Heart left ventricle (tissue), 16 donors: ENCODE results near the gene PTPN9. TPM values are rescaled to one million over a fixed set of nuclear protein-coding genes. Genes with fewer than 3 reads are reported as not detected.
"Not testable (repeated sequence)": the region's sequence is repeated elsewhere in the genome, so short reads cannot be mapped to it uniquely, and the experiment has no call there.

Experiments used
- ATAC-seq, 4 donors: fragments of 200-7000 bp; cut with Tn5 transposase; one replicate each; pipeline ENCODE4 v1.9.1; 2020 to 2022; ENCODE audit warnings: moderate library complexity in 4 of 4, mild to moderate bottlenecking in 3 of 4, moderate number of reproducible peaks in 1 of 4
- DNase-seq, 5 donors: peaks; one replicate each; pipeline ENCODE4 v3.0.0-alpha.2; 2020
- H3K27ac ChIP-seq, 12 donors: fragments of 200-600 bp; sonication (generic) in 4 of 12; one replicate each; pipeline versions ENCODE4 v1.5.0 to v1.8.0; 2016 to 2022; ENCODE audit warnings: mild to moderate bottlenecking in 2 of 12
- H3K27me3 ChIP-seq, 9 donors: fragments of 200-600 bp; sonication (generic) in 2 of 9; one replicate each; pipeline versions ENCODE4 v1.5.1 to v1.8.0; 2016 to 2022; ENCODE audit warnings: mild to moderate bottlenecking in 3 of 9
- H3K36me3 ChIP-seq, 9 donors: fragments of 200-600 bp; sonication (generic) in 2 of 9; one replicate each; pipeline versions ENCODE4 v1.5.0 to v1.8.0; 2018 to 2022; ENCODE audit warnings: mild to moderate bottlenecking in 2 of 9
- H3K4me1 ChIP-seq, 12 donors: fragments of 200-600 bp; sonication (generic) in 4 of 12; one replicate each; pipeline versions ENCODE4 v1.5.0 to v1.8.0; 2016 to 2022; ENCODE audit warnings: mild to moderate bottlenecking in 3 of 12
- H3K4me3 ChIP-seq, 12 donors: fragments of 200-600 bp; sonication (generic) in 4 of 12; one replicate each; pipeline versions ENCODE4 v1.5.0 to v1.8.0; 2017 to 2022; ENCODE audit warnings: mild to moderate bottlenecking in 9 of 12, moderate library complexity in 4 of 12
- H3K9me3 ChIP-seq, 12 donors: fragments of 200-600 bp; sonication (generic) in 4 of 12; one replicate each; pipeline versions ENCODE4 v1.5.0 to v1.8.0; 2016 to 2022; ENCODE audit warnings: mild to moderate bottlenecking in 1 of 12
- CTCF ChIP-seq, 12 donors: fragments of 200-600 bp; sonication (generic) in 4 of 12; IDR thresholded peaks; one replicate each; pipeline versions ENCODE4 v1.5.0 to v1.8.0; 2018 to 2022; ENCODE audit warnings: antibody characterized with exemption in 12 of 12, mild to moderate bottlenecking in 5 of 12
- POLR2A ChIP-seq, 2 donors: fragments of 450-650 bp; IDR thresholded peaks; one replicate each; pipeline ENCODE4 v1.6.1; 2017; ENCODE audit warnings: antibody characterized with exemption in 2 of 2, mild to moderate bottlenecking in 2 of 2, moderate library complexity in 2 of 2
- WGBS, 4 donors: extraction: QIAGEN DNeasy Blood & Tissue Kit in 2 of 4; methylation state at CpG; one replicate each; pipeline versions ENCODE4 v1.1.5 to v1.1.7; 2013 to 2018; 5-methylcytosine and 5-hydroxymethylcytosine counted together
- intact Hi-C, 10 donors: fragments of 100-400 bp; cut with DNase I; formaldehyde crosslinking; loops; one replicate each; pipeline versions ENCODE4 v1.11.1 to v1.14.2; 2022
- polyA plus RNA-seq, 2 donors: library from polyadenylated mRNA; stranded (reverse); fragments of 200-250 nt; gene quantifications; one replicate each; pipeline ENCODE4 v1.2.3, GENCODE V29; 2013
- total RNA-seq, 9 donors: library from RNA; depleted of rRNA in 2 of 9; stranded (reverse); fragments of >200 nt in 2 of 9; fragmentation: NEBNext Ultra II Directional in 3 of 9; extraction: Animal tissue kit (Norgen Biotek cat#: 25700) in 3 of 9; gene quantifications; one replicate each; pipeline versions ENCODE4 v1.1.0 to v1.2.4, GENCODE V29; 2016 to 2023
- donor health status: ischemic (EF 13 %, LVEDD 7.1; RV severe dilation, severe dysfunction).
- donor health status: healthy with polysubstance abuse.
- donor health status: DM: no; HTN: yes; CAD: no.
- donor health status: DM: no; HTN: no; CAD: no.
- donor health status: ischemic (EF 25% LVEDD 6.9; RV normal size, moderate dysfunction).
- donor health status: ischemic (EF 25% LVEDD 5.7; RV mildly dilated, moderate dysfunction).
- donor health status: healthy.
- donor health status: DM: yes; HTN: yes; CAD: no.
- donor health status: ischemic (EF 35%, LVEDD 5.7; RV mildly dilated, moderate dysfunction).
- donor health status: nonischemic (EF 11% LVEDD 7.7; RV severe dilation, severe dysfunction).
- donor health status: DM: yes; HTN: yes; CAD: no.
- donor health status: PGD.
- donor health status: ischemic (EF 29% LVEDD 5.4; RV normal size, mild dysfunction).
- donor health status: nonischemic (EF 23%, LVEDD 6.1; RV moderate dilation, normal function).

Gene PTPN9
- total and polyA plus RNA-seq, 11 donors = 2.4 to 16.8 (median 7.7) TPM

- DNase-seq (peak in 1 of 5 donors; percentile 56), ATAC-seq (peak in 2 of 4 donors; percentile 46 to 48)
- WGBS, 4 donors = 54 to 65% (median 62%) methylated on average over 4 of the region's 4 CpGs
- Histone ChIP-seq H3K27ac (peak overlapping the region in 4 of 12 donors; percentile 27 to 50 (median 36)), H3K27me3 (no peaks in the 10 kb centered on the region), H3K9me3 (no peaks in the 10 kb centered on the region), H3K4me3 (no peak overlapping the region), H3K4me1 (peaks cover 0 to 10% (median 5%) of the 10 kb centered on the region in 12 donors), H3K36me3 (peaks cover 0 to 11% (median 0%) of the 10 kb centered on the region in 9 donors)
- intact Hi-C loops = loop anchor here in 1 of 10 donors (5.0 kb wide), 1 partner anchor 38 kb away; no protein-coding TSS in a partner anchor
- no peak for TF ChIP-seq CTCF (IDR thresholded peaks at IDR 0.05)
- TF ChIP-seq POLR2A (IDR thresholded peaks at IDR 0.05) = no peak
Measured at GRCh38 chr15:75584121-75584520, 5.0 kb upstream of the PTPN9 start.

GRCh38 chr15:75583701-75584100, 4.6 kb upstream of the PTPN9 start:
- DNase-seq = peak in 1 of 5 donors; percentile 32
- intact Hi-C loops = loop anchor here in 1 of 10 donors (5.0 kb wide), 1 partner anchor 39 kb away; no protein-coding TSS in a partner anchor
- Histone ChIP-seq H3K27me3 (no peaks in the 10 kb centered on the region), H3K4me1 (peaks cover 0 to 10% (median 5%) of the 10 kb centered on the region in 12 donors), H3K36me3 (peaks cover 0 to 8% (median 0%) of the 10 kb centered on the region in 9 donors), H3K27ac (peak overlapping the region in 3 of 12 donors; percentile 27 to 50 (median 43)), H3K9me3 (no peaks in the 10 kb centered on the region), H3K4me3 (no peak overlapping the region)
- 73 to 80% (median 74%) methylated on average over 5 of the region's 5 CpGs for WGBS, 4 donors
- no peak for TF ChIP-seq POLR2A (IDR thresholded peaks at IDR 0.05)
- TF ChIP-seq CTCF (IDR thresholded peaks at IDR 0.05) = no peak
- ATAC-seq = no peak

GRCh38 chr15:75582943-75583342, 3.8 kb upstream of the PTPN9 start:
- H3K4me1 ChIP-seq = peaks cover 0 to 10% (median 5%) of the 10 kb centered on the region in 12 donors
- not testable (repeated sequence) for H3K9me3 ChIP-seq, H3K4me3 ChIP-seq, H3K36me3 ChIP-seq, ATAC-seq, H3K27ac ChIP-seq, H3K27me3 ChIP-seq, DNase-seq
- intact Hi-C loops = loop anchor here in 1 of 10 donors (5.0 kb wide), 1 partner anchor 39 kb away; no protein-coding TSS in a partner anchor
- WGBS, 4 donors = 96 to 98% (median 98%) methylated on average over 5 of the region's 5 CpGs

GRCh38 chr15:75578173-75578947, 755 bp downstream of the PTPN9 start:
- H3K9me3 ChIP-seq = no peaks in the 10 kb centered on the region
- H3K27me3 ChIP-seq = no peaks in the 10 kb centered on the region
- H3K36me3 ChIP-seq = no peaks in the 10 kb centered on the region
- no peak for TF ChIP-seq CTCF (IDR thresholded peaks at IDR 0.05)
- peak overlapping the region; percentile 80 to 98 (median 92) for H3K27ac ChIP-seq
- intact Hi-C loops = loop anchor here in 8 of 10 donors (2.0 to 10.0 kb wide), 8 partner anchors 36 to 126 kb away; partner anchors contain the start of genes SIN3A (in 2 of the 8) and SNUPN (in 2 of the 8)
- peaks cover 0 to 33% (median 14%) of the 10 kb centered on the region in 12 donors for H3K4me1 ChIP-seq
- ATAC-seq (peak in 3 of 4 donors; percentile 38 to 70 (median 66)), DNase-seq (peak in 4 of 5 donors; percentile 21 to 68 (median 36))
- 0% methylated on average over 35 to 77 of the region's 77 CpGs for WGBS, 4 donors
- peak overlapping the region; percentile 68 to 100 (median 88) for H3K4me3 ChIP-seq
